HG03342 (cell line): Measurements from ENCODE around the gene TMEM53.

Source experiments
- ATAC-seq: cut with Tn5 transposase; IDR thresholded peaks from one replicate; pipeline ENCODE4 v1.9.1; 2021; ENCODE audit warnings: mild to moderate bottlenecking, moderate library complexity; ENCODE audit not compliant: unreplicated experiment

TMEM53 gene

DNA sequence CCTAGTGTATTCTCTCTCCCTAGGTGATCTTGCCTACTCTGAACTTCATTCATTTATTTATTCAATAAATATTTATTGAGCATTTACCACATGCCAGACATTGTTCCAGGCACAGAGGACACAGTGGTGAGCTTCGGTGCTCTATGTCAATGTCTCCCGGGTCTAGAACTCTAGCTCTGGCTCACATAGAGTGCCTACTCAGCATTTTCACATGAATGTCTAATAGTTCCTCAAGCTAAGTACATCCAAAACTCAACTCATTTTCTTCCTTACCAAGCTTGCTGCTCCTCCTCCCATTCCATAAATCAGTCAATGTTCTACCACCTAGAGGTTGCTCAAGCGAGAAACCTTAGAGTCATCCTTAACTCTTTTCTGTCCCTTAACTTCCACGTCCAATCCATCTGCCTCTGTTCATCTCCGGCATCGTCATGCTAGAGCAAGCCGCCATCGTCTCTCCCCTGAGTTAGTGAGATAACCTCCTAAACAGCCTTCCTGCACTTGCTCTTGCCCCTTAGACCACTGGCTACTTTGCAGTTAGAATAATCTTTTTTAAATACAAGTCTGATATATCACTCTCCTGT, 67.5 kb downstream of the TMEM53 start:
- no peak for ATAC-seq

- no peak for ATAC-seq
These were observed 68.2 kb downstream of the TMEM53 start for GRCh38 chr1:44605914-44606615.

GRCh38 chr1:44604157-44604955, 69.9 kb downstream of the TMEM53 start:
- ATAC-seq, result no peak

DNA sequence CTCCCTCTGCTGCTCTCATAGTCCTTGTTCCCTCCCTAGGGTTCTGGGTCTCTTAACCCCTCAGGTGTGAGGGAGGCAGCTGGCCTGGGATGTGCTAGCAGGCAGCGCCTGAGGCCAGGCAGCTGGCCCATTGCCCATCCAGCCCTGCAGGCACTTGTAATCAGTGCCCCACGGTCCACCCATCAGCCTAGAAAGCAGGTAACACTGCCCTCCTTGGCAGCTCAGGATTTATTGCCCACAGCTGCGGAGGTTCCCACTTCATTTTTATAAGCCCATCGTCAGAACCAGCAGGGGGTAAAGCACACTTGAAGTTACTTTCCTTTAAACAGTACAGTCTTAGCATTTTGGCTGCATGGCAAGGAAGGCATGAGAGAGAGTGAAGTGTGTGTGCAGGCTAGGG, 70.6 kb downstream of the TMEM53 start:
- no peak for ATAC-seq
